H1 (cell line): ENCODE results near the gene SLC13A2. TPM values are rescaled to one million over a fixed set of nuclear protein-coding genes. Genes with fewer than 3 reads are reported as not detected.

Source experiments
- CHD1 ChIP-seq: IDR thresholded peaks from 2 replicates; pipeline ENCODE4 v1.6.1; 2012; ENCODE audit warnings: low read depth, low read length, improper control_type of control experiment
- CHD7 ChIP-seq: fragments of 300-600 bp; sonication (generic); IDR thresholded peaks from 2 replicates; pipeline ENCODE4 v1.7.1; 2012; ENCODE audit warnings: low read length, moderate library complexity, mild to moderate bottlenecking, inconsistent platforms; ENCODE audit not compliant: insufficient replicate concordance
- EGR1 ChIP-seq: IDR thresholded peaks from 2 replicates; pipeline ENCODE4 v1.6.1; 2011; ENCODE audit warnings: low read depth, low read length, borderline replicate concordance
- FOSL1 ChIP-seq: IDR thresholded peaks from 2 replicates; pipeline ENCODE4 v1.6.1; 2011; ENCODE audit warnings: mild to moderate bottlenecking, low read depth, low read length, moderate library complexity; ENCODE audit not compliant: insufficient read depth
- HDAC6 ChIP-seq: IDR thresholded peaks from one replicate; pipeline ENCODE4 v1.7.1; 2012; ENCODE audit warnings: low read depth, mild to moderate bottlenecking, inconsistent platforms, low read length, moderate library complexity
- KDM5A ChIP-seq: fragments of 200-600 bp; IDR thresholded peaks from 2 replicates; pipeline ENCODE4 v1.7.1; 2012; ENCODE audit warnings: mild to moderate bottlenecking, low read length, inconsistent platforms, mixed read lengths
- NRF1 ChIP-seq: IDR thresholded peaks from 2 replicates; pipeline ENCODE4 v1.6.1; 2011; ENCODE audit warnings: mild to moderate bottlenecking, low read depth, low read length, improper control_type of control experiment
- RBBP5 ChIP-seq: IDR thresholded peaks from 2 replicates; pipeline ENCODE4 v1.7.1; 2012; ENCODE audit warnings: low read depth, mild to moderate bottlenecking, inconsistent platforms, low read length, moderate library complexity, borderline replicate concordance
- SIN3A ChIP-seq, 2 experiments: IDR thresholded peaks in 1 of 2; conservative IDR thresholded peaks in 1 of 2; 2 replicates each; pipeline ENCODE4 v1.6.1; 2011 to 2012; ENCODE audit warnings: low read length in 2 of 2, improper control_type of control experiment in 1 of 2, low read depth in 1 of 2, mild to moderate bottlenecking in 1 of 2
- SIX5 ChIP-seq: IDR thresholded peaks from 2 replicates; pipeline ENCODE4 v1.6.1; 2011; ENCODE audit warnings: mild to moderate bottlenecking, low read depth, low read length
- polyA plus RNA-seq, 7 experiments: library from polyadenylated mRNA; depleted of rRNA in 3 of 7; stranded (reverse) in 5 of 7; unstranded in 2 of 7; fragments of >200 nt in 5 of 7; fragments of 200-250 nt in 2 of 7; gene quantifications; 1 replicate in 5 of 7; 2 replicates in 1 of 7; 4 replicates in 1 of 7; pipeline versions ENCODE4 v1.2.1 to v1.2.3, GENCODE V29; 2011 to 2013; ENCODE audit warnings: missing spikeins in 2 of 7, mixed read lengths in 2 of 7
- total RNA-seq: library from RNA; stranded (reverse); fragmentation: NEBNext Ultra II Directional; extraction: Animal tissue kit (Norgen Biotek cat#: 25700); gene quantifications from 2 replicates; pipeline ENCODE4 v1.2.1, GENCODE V29; 2021

The SLC13A2 gene
- total and polyA plus RNA-seq, 2 of the 8 experiments (the other 6 are each of a cell fraction or from before 2014, with no cell fraction given): not detected

DNA sequence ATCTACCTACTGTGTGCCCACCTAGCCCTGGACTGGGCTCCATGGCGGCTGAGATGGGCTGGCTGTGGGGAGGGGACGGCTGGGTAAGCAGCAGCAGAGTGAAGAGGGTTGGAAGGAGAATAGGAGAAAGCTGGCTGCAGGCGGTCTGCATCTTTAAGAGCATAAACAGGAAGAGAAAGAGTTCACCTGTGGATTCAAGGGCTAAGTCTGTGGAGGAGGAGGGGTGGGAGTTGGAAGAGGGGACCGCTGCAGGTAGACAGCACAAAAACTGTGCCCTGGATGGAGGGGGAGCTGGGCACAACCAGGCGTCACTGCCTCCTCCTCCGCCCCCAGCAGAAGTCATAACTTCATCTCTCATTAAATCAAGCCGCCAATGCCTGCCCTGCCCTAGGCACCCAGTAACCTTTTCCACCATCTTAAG, 677 bp downstream of the SLC13A2 start (continued):
- TF ChIP-seq CHD7: no peak
- no peak for TF ChIP-seq SIN3A (conservative IDR thresholded peaks at IDR 0.05 in 1 of 2, IDR thresholded peaks at IDR 0.05 in 1 of 2; ENCODE audit: low read depth in 1 of 2, low read length in 2 of 2)
- no peak for TF ChIP-seq CHD1
- TF ChIP-seq KDM5A: no peak
- TF ChIP-seq EGR1: no peak
- no peak for TF ChIP-seq NRF1
- TF ChIP-seq FOSL1: no peak
- TF ChIP-seq HDAC6: no peak
- no peak for TF ChIP-seq SIX5
- no peak for TF ChIP-seq RBBP5
